ENCODE data around the gene SPDYE16.
"Not testable (repeated sequence)": the region's sequence is repeated elsewhere in the genome, so short reads cannot be mapped to it uniquely, and the experiment has no call there.

SPDYE16 gene, protein sequence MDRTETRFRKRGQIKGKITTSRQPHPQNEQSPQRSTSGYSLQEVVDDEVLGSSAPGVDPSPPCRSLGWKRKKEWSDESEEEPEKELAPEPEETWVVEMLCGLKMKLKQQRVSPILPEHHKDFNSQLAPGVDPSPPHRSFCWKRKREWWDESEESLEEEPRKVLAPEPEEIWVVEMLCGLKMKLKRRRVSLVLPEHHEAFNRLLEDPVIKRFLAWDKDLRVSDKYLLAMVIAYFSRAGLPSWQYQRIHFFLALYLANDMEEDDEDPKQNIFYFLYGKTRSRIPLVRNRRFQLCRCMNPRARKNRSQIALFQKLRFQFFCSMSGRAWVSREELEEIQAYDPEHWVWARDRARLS

DNA sequence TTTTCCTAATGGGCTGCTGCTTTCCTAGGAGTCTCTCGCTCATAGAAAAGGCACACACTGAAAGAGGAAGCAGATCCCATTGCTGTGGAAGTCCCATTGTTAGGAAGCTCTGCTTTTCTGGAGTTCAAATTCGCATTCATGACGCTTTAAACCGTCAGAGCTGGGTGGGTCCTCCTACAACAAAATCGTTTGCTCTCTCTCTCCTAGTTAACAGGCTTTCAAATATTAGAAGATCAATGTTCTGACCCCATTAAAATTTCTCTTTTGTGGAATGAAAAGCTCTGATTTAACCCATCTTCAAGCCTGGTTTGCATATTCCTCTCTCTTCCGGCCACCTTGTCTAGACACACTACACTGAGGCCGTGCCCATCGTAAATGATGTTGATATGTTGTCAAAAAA, at the start of gene SPDYE16:
TSS of gene SPDYE16 (minus strand) at position 101 of the 400 bp plus-strand sequence. CDS start 1,838 bp downstream, outside the sequence.
- not testable (repeated sequence) for H3K4me3 ChIP-seq (ENCODE audit: low read length in 2 of 2); H3K4me1 ChIP-seq (ENCODE audit: control insufficient read depth, insufficient read depth, low read length); H3K9me3 ChIP-seq (ENCODE audit: control insufficient read depth in 2 of 2, low read length in 2 of 2); H3K27me3 ChIP-seq (ENCODE audit: control insufficient read depth in 1 of 2, insufficient read depth in 2 of 2, low read length in 2 of 2); H3K36me3 ChIP-seq (ENCODE audit: control insufficient read depth in 2 of 2, insufficient read depth in 2 of 2, low read length in 2 of 2); H3K27ac ChIP-seq (ENCODE audit: low read length); H3K9ac ChIP-seq (ENCODE audit: low read length in 2 of 2)

DNA sequence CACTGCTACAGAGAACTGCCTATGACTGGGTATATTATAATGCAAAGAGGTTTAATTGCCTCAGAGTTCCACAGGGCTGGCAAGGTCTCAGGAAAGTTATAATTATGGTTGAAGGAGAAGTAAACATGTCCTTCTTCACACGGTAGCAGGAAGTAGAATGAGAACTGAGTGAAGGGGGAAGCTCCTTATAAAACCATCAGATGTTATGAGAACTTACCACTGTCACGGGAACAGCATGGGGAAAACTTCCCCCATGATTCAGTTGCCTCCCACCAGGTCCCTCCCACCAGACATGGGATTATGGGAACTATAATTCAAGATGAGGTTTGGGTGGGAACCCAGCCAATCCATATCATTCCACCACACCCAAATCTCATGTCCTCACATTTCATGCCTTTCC, 49.6 kb upstream of the SPDYE16 start:
- H3K4me3 ChIP-seq (ENCODE audit: low read length in 2 of 2); H3K9me3 ChIP-seq (ENCODE audit: control insufficient read depth in 2 of 2, low read length in 2 of 2); H3K27ac ChIP-seq (ENCODE audit: low read length); H3K4me1 ChIP-seq (ENCODE audit: control insufficient read depth, insufficient read depth, low read length); H3K27me3 ChIP-seq (ENCODE audit: control insufficient read depth in 1 of 2, insufficient read depth in 2 of 2, low read length in 2 of 2); H3K9ac ChIP-seq (ENCODE audit: low read length in 2 of 2); H3K36me3 ChIP-seq (ENCODE audit: control insufficient read depth in 2 of 2, insufficient read depth in 2 of 2, low read length in 2 of 2): not testable (repeated sequence)

GRCh38 chr7:76591602-76592304, 48.7 kb upstream of the SPDYE16 start:
- H3K27me3 ChIP-seq (ENCODE audit: control insufficient read depth in 1 of 2, insufficient read depth in 2 of 2, low read length in 2 of 2); H3K9ac ChIP-seq (ENCODE audit: low read length in 2 of 2); H3K36me3 ChIP-seq (ENCODE audit: control insufficient read depth in 2 of 2, insufficient read depth in 2 of 2, low read length in 2 of 2); H3K27ac ChIP-seq (ENCODE audit: low read length); H3K9me3 ChIP-seq (ENCODE audit: control insufficient read depth in 2 of 2, low read length in 2 of 2); H3K4me1 ChIP-seq (ENCODE audit: control insufficient read depth, insufficient read depth, low read length); H3K4me3 ChIP-seq (ENCODE audit: low read length in 2 of 2): not testable (repeated sequence)

DNA sequence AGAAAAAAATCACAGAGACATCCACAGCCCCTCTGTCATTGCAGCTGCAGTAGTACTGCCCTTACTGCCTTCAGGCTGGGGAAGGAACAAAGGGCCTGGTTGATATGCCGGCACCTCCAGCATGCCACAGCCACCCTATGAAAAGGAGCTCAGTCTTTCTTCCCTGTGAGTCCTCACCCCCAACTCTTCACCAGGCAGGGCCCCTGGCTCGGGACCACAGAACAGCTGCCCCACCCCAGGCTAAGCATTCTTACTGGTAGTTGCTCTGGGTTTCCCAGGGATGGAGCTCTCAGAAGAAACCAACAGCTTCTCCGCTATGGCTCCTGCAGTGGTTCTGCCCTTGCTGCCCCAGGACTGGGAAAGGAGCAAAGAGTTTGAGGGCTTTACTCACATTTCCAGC, 47.9 kb upstream of the SPDYE16 start:
- H3K4me3 ChIP-seq (ENCODE audit: low read length in 2 of 2); H3K4me1 ChIP-seq (ENCODE audit: control insufficient read depth, insufficient read depth, low read length); H3K27ac ChIP-seq (ENCODE audit: low read length): not testable (repeated sequence)

DNA sequence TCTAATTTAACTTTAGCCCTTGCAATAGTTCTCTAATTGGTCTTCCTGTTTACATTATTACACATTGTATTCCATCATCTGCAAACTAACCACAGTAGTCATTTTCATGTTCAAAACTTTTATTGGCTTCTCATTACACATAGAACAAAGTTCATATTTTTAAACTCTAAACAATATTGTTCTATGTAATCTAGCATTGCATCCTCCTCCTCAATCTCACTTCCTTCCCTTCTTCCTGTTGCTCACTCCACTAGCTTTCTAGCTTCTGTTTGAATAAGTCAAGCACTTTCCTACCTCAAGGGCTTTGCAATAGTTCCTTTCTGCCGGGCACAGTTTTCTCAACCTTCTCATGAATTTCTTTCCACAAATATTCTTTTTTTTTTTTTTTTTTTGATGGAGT, 45.5 kb upstream of the SPDYE16 start:
- not testable (repeated sequence) for H3K27ac ChIP-seq (ENCODE audit: low read length); H3K9ac ChIP-seq (ENCODE audit: low read length in 2 of 2); H3K27me3 ChIP-seq (ENCODE audit: control insufficient read depth in 1 of 2, insufficient read depth in 2 of 2, low read length in 2 of 2); H3K4me3 ChIP-seq (ENCODE audit: low read length in 2 of 2); H3K36me3 ChIP-seq (ENCODE audit: control insufficient read depth in 2 of 2, insufficient read depth in 2 of 2, low read length in 2 of 2); H3K9me3 ChIP-seq (ENCODE audit: control insufficient read depth in 2 of 2, low read length in 2 of 2); H3K4me1 ChIP-seq (ENCODE audit: control insufficient read depth, insufficient read depth, low read length)

More for the DNA sequence above, 47.9 kb upstream of the SPDYE16 start:
- not testable (repeated sequence) for H3K9me3 ChIP-seq (ENCODE audit: control insufficient read depth in 2 of 2, low read length in 2 of 2); H3K9ac ChIP-seq (ENCODE audit: low read length in 2 of 2); H3K27me3 ChIP-seq (ENCODE audit: control insufficient read depth in 1 of 2, insufficient read depth in 2 of 2, low read length in 2 of 2); H3K36me3 ChIP-seq (ENCODE audit: control insufficient read depth in 2 of 2, insufficient read depth in 2 of 2, low read length in 2 of 2)

DNA sequence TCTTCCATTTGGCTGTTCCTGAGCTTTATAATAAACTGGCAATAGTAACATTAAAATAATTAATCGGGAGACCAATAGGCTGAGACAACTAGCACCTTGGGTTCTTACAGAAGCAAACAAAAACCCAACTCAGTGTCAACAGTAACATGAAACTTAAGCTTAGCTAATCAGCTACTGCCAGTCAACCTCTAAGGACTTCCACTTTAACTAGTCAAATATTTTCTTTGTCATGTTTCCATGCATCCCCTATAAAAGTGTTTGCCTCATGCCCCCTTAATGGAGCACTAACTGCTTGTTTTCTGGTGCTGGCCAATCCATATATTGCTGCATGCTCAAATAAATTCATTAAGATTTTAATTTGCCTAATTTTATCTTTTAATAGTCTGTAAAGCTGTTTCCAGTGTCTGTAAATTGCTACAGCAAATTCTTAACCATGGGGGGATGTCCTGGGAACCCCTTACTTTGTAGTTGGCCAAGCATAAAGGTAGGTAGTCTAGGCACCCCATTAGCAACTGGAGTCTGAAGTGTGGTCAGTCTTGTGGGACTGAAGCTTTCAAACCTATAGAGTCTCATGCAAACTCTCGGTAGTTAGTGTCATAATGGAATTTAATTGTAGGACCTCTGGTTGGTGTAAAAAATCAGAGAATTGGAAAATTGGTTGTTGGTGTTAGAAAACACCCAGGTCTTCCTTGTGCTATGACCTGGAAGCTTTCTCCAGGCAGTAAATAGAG, 43.7 kb upstream of the SPDYE16 start:
- not testable (repeated sequence) for H3K27me3 ChIP-seq (ENCODE audit: control insufficient read depth in 1 of 2, insufficient read depth in 2 of 2, low read length in 2 of 2); H3K4me3 ChIP-seq (ENCODE audit: low read length in 2 of 2); H3K9ac ChIP-seq (ENCODE audit: low read length in 2 of 2); H3K36me3 ChIP-seq (ENCODE audit: control insufficient read depth in 2 of 2, insufficient read depth in 2 of 2, low read length in 2 of 2); H3K4me1 ChIP-seq (ENCODE audit: control insufficient read depth, insufficient read depth, low read length); H3K27ac ChIP-seq (ENCODE audit: low read length); H3K9me3 ChIP-seq (ENCODE audit: control insufficient read depth in 2 of 2, low read length in 2 of 2)

DNA sequence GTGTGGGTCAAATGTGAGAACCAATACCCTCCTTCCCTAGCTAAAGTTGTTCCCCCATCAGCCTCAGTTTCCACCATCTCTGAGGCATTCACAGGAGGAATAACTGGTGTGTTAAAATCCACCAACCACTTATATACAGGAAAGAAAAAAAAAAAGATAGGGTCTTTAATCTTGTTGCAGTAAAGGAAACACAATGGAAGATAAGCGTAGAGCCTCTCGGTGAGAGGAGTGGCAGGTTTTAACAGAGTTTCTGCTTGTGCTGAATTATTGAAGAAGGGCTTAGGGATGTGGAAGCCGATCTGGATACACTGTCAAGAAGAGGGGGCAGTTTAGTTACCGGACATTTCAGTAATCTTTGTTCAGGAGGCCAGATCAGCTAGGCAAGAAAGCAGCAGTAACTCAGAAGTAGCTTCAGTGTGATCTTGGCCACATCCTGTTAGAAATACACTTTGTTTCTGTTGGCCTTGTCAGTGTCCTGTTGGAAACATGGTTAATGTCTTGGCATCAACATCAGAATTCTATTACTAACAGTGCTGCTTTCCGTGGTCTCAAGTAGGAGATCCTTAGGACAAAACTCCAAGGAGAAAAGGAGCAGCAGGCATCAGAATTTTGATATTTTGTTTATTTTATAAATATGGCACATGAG, 40.7 kb upstream of the SPDYE16 start:
- H3K9me3 ChIP-seq (ENCODE audit: control insufficient read depth in 2 of 2, low read length in 2 of 2); H3K4me1 ChIP-seq (ENCODE audit: control insufficient read depth, insufficient read depth, low read length); H3K9ac ChIP-seq (ENCODE audit: low read length in 2 of 2); H3K27me3 ChIP-seq (ENCODE audit: control insufficient read depth in 1 of 2, insufficient read depth in 2 of 2, low read length in 2 of 2); H3K36me3 ChIP-seq (ENCODE audit: control insufficient read depth in 2 of 2, insufficient read depth in 2 of 2, low read length in 2 of 2): not testable (repeated sequence)
- Histone ChIP-seq H3K27ac (ENCODE audit: low read length) (peak overlapping the region; percentile 49), H3K4me3 (ENCODE audit: low read length in 2 of 2) (peak overlapping the region in 1 of 2 donors; percentile 29)

- not testable (repeated sequence) for H3K9ac ChIP-seq (ENCODE audit: low read length in 2 of 2); H3K4me1 ChIP-seq (ENCODE audit: control insufficient read depth, insufficient read depth, low read length); H3K27me3 ChIP-seq (ENCODE audit: control insufficient read depth in 1 of 2, insufficient read depth in 2 of 2, low read length in 2 of 2); H3K36me3 ChIP-seq (ENCODE audit: control insufficient read depth in 2 of 2, insufficient read depth in 2 of 2, low read length in 2 of 2); H3K9me3 ChIP-seq (ENCODE audit: control insufficient read depth in 2 of 2, low read length in 2 of 2)
- Histone ChIP-seq H3K4me3 (ENCODE audit: low read length in 2 of 2) (peak overlapping the region in 1 of 2 donors; percentile 29), H3K27ac (ENCODE audit: low read length) (peak overlapping the region; percentile 49)
These were observed 39.9 kb upstream of the SPDYE16 start for GRCh38 chr7:76582848-76583631.

DNA sequence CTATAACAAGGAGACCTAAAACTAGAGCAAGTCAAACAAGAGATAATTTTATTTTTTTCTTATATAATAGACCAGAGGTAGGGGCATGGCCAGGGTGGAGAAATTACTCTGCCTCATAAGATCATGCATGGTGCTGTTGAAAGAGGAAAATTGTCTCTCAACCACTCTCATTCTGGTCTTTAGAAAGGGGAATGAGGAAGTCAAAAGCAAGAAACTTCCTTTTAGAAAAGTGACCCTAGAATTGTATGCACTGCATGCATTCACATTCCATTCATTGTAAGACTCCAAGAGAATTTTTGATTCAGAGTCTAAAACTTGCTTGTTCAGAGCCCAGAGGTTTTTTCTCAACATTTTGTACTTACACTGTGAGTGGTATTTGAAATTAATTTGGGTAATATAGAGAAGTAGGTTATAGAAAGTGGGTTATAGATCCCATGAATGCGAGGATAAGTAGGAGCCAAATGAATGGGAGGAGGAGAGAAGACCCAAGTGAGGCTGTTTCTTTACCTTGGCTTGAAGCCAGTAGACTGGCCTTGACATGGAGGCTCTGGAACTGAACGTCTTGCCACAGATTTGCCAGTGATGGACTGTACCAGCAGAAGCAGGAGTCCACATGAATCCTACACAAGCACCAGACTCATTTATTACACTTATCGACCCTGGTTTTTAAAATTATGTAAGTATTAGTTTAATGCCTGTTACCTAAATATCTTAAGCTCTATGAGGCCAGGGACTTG, 33.0 kb upstream of the SPDYE16 start:
- not testable (repeated sequence) for H3K36me3 ChIP-seq (ENCODE audit: control insufficient read depth in 2 of 2, insufficient read depth in 2 of 2, low read length in 2 of 2); H3K4me1 ChIP-seq (ENCODE audit: control insufficient read depth, insufficient read depth, low read length); H3K27ac ChIP-seq (ENCODE audit: low read length); H3K27me3 ChIP-seq (ENCODE audit: control insufficient read depth in 1 of 2, insufficient read depth in 2 of 2, low read length in 2 of 2); H3K9ac ChIP-seq (ENCODE audit: low read length in 2 of 2); H3K9me3 ChIP-seq (ENCODE audit: control insufficient read depth in 2 of 2, low read length in 2 of 2); H3K4me3 ChIP-seq (ENCODE audit: low read length in 2 of 2)

- not testable (repeated sequence) for H3K27me3 ChIP-seq (ENCODE audit: control insufficient read depth in 1 of 2, insufficient read depth in 2 of 2, low read length in 2 of 2); H3K4me3 ChIP-seq (ENCODE audit: low read length in 2 of 2); H3K9me3 ChIP-seq (ENCODE audit: control insufficient read depth in 2 of 2, low read length in 2 of 2); H3K27ac ChIP-seq (ENCODE audit: low read length); H3K9ac ChIP-seq (ENCODE audit: low read length in 2 of 2); H3K36me3 ChIP-seq (ENCODE audit: control insufficient read depth in 2 of 2, insufficient read depth in 2 of 2, low read length in 2 of 2); H3K4me1 ChIP-seq (ENCODE audit: control insufficient read depth, insufficient read depth, low read length)
These were observed 32.3 kb upstream of the SPDYE16 start for GRCh38 chr7:76575431-76575830.
